Lung (tissue), 12 donors: Measurements from ENCODE around the gene DENND4B. TPM values are rescaled to one million over a fixed set of nuclear protein-coding genes. Genes with fewer than 3 reads are reported as not detected.

Experiments
- ATAC-seq: fragments of 200-7000 bp; cut with Tn5 transposase; one replicate; pipeline ENCODE4 v1.9.1; 2020; ENCODE audit warnings: moderate number of reproducible peaks; ENCODE audit not compliant: insufficient read depth, low FRiP score
- DNase-seq, 3 donors: peaks; one replicate each; pipeline ENCODE4 v3.0.0-alpha.2; 2013 to 2017
- H3K27ac ChIP-seq, 2 donors: one replicate each; pipeline ENCODE4 v1.5.1; 2013; ENCODE audit warnings: mild to moderate bottlenecking in 2 of 2, moderate library complexity in 2 of 2, control low read depth in 1 of 2, inconsistent platforms in 1 of 2, low read depth in 1 of 2, low read length in 1 of 2
- H3K27me3 ChIP-seq, 3 donors: one replicate each; pipeline ENCODE4 v1.5.1; 2013; ENCODE audit warnings: low read length in 2 of 3; ENCODE audit not compliant: control insufficient read depth in 3 of 3, insufficient read depth in 3 of 3
- H3K36me3 ChIP-seq, 4 donors: one replicate each; pipeline ENCODE4 v1.5.1; 2013; ENCODE audit warnings: low read length in 4 of 4, mild to moderate bottlenecking in 1 of 4, moderate library complexity in 1 of 4; ENCODE audit not compliant: control insufficient read depth in 4 of 4, insufficient read depth in 4 of 4
- H3K4me1 ChIP-seq, 5 donors: one replicate each; pipeline ENCODE4 v1.5.1; 2013; ENCODE audit warnings: low read length in 5 of 5, mild to moderate bottlenecking in 2 of 5, moderate library complexity in 1 of 5; ENCODE audit not compliant: control insufficient read depth in 5 of 5, insufficient read depth in 5 of 5
- H3K4me3 ChIP-seq: one replicate; pipeline ENCODE4 v1.5.1; 2013; ENCODE audit warnings: mild to moderate bottlenecking, control low read depth, moderate library complexity
- H3K9ac ChIP-seq, 2 donors: one replicate each; pipeline ENCODE4 v1.5.1; 2013; ENCODE audit warnings: low read length in 2 of 2, control low read depth in 1 of 2; ENCODE audit not compliant: insufficient read depth in 1 of 2
- H3K9me3 ChIP-seq, 4 donors: one replicate each; pipeline ENCODE4 v1.5.1; 2013; ENCODE audit warnings: low read length in 3 of 4, mild to moderate bottlenecking in 1 of 4, moderate library complexity in 1 of 4; ENCODE audit not compliant: control insufficient read depth in 4 of 4, insufficient read depth in 3 of 4
- CTCF ChIP-seq: IDR thresholded peaks from 2 replicates; pipeline ENCODE4 v1.5.1; 2012; ENCODE audit warnings: mild to moderate bottlenecking; ENCODE audit errors: control extremely low read depth, extremely low read depth
- WGBS, 2 donors: extraction: QIAGEN DNeasy Blood & Tissue Kit; methylation state at CpG; one replicate each; pipeline ENCODE4 v1.1.7; 2013; 5-methylcytosine and 5-hydroxymethylcytosine counted together
- polyA plus RNA-seq, 2 donors: library from polyadenylated mRNA; stranded (reverse); fragments of 200-250 nt; gene quantifications; one replicate each; pipeline ENCODE4 v1.2.1, GENCODE V29; 2013
- total RNA-seq, 2 donors: library from RNA; depleted of rRNA in 1 of 2; stranded (reverse); fragments of >200 nt in 1 of 2; gene quantifications; one replicate each; pipeline ENCODE4 v1.2.1, GENCODE V29; 2014 to 2021
- donor health status: control.
- donor health status: control.
- donor health status: Bipolar disorder and iron deficiency.
- donor health status: healthy.
- donor health status: DM: yes; HTN: yes; CAD: no.

DENND4B gene
- total and polyA plus RNA-seq, 4 donors: 40.5 to 84.7 (median 59.4) TPM

- no peak for TF ChIP-seq CTCF
- peaks cover 0 to 49% (median 25%) of the 10 kb centered on the region in 4 donors for H3K36me3 ChIP-seq
- H3K4me1 ChIP-seq: peaks cover 0 to 14% (median 8%) of the 10 kb centered on the region in 5 donors
- no peak overlapping the region for H3K4me3 ChIP-seq
- no peak for DNase-seq
- ATAC-seq: no peak
- no peaks in the 10 kb centered on the region for H3K9me3 ChIP-seq
- H3K9ac ChIP-seq: no peak overlapping the region
- WGBS, 2 donors: 79 to 81% methylated on average over 15 of the region's 15 CpGs
- H3K27ac ChIP-seq: peak overlapping the region; percentile 97 to 99
- no peaks in the 10 kb centered on the region for H3K27me3 ChIP-seq
These were observed 2.3 kb downstream of the DENND4B start for GRCh38 chr1:153944005-153944826.

- no peaks in the 10 kb centered on the region for H3K9me3 ChIP-seq
These were observed 3.6 kb downstream of the DENND4B start for GRCh38 chr1:153942766-153943549.

GRCh38 chr1:153941826-153942725 is 4.4 kb downstream of the DENND4B start:
- ATAC-seq (no peak), DNase-seq (no peak)
- no peak overlapping the region for H3K27ac ChIP-seq
- no peaks in the 10 kb centered on the region for H3K27me3 ChIP-seq
- H3K4me1 ChIP-seq: peaks cover 0 to 14% (median 8%) of the 10 kb centered on the region in 5 donors
- WGBS, 2 donors: 96% methylated on average over 34 of the region's 34 CpGs
- no peak for TF ChIP-seq CTCF
- no peak overlapping the region for H3K9ac ChIP-seq
- no peak overlapping the region for H3K4me3 ChIP-seq
- H3K9me3 ChIP-seq: no peaks in the 10 kb centered on the region
- peaks cover 0 to 48% (median 29%) of the 10 kb centered on the region in 4 donors for H3K36me3 ChIP-seq

More at GRCh38 chr1:153942766-153943549, 3.6 kb downstream of the DENND4B start:
- DNase-seq: no peak
- H3K27ac ChIP-seq: no peak overlapping the region
- peaks cover 0 to 43% (median 21%) of the 10 kb centered on the region in 4 donors for H3K36me3 ChIP-seq
- no peak overlapping the region for H3K9ac ChIP-seq
- TF ChIP-seq CTCF: no peak
- no peak overlapping the region for H3K4me3 ChIP-seq
- no peaks in the 10 kb centered on the region for H3K27me3 ChIP-seq
- no peak for ATAC-seq
- H3K4me1 ChIP-seq: peaks cover 0 to 14% (median 8%) of the 10 kb centered on the region in 5 donors
- WGBS, 2 donors: 92 to 93% methylated on average over 11 of the region's 11 CpGs
